Chondrocyte (in vitro differentiated cells): Measurements from ENCODE around the gene DAAM2. TPM values are rescaled to one million over a fixed set of nuclear protein-coding genes. Genes with fewer than 3 reads are reported as not detected.
A peak's percentile ranks its signal among the peaks of the same experiment; 100 is the strongest.

Experiments used
- DNase-seq: peaks from one replicate; pipeline ENCODE4 v3.0.0; 2021; ENCODE audit warnings: mixed read lengths, low spot score
- H3K27ac Mint-ChIP-seq: one replicate; pipeline ENCODE4 v1.8.0; 2021; ENCODE audit warnings: mild to moderate bottlenecking, moderate library complexity, mixed read lengths; ENCODE audit not compliant: unreplicated experiment
- H3K27me3 Mint-ChIP-seq: 2 replicates; pipeline ENCODE4 v1.8.0; 2021; ENCODE audit warnings: low read depth, mixed read lengths
- H3K36me3 Mint-ChIP-seq: 2 replicates; pipeline ENCODE4 v1.8.0; 2021; ENCODE audit warnings: low read depth, mixed read lengths
- H3K4me1 Mint-ChIP-seq: 2 replicates; pipeline ENCODE4 v1.8.0; 2021; ENCODE audit warnings: low read depth, mild to moderate bottlenecking, mixed read lengths
- H3K4me3 Mint-ChIP-seq: one replicate; pipeline ENCODE4 v1.8.0; 2021; ENCODE audit warnings: mild to moderate bottlenecking, moderate library complexity, mixed read lengths; ENCODE audit not compliant: unreplicated experiment
- H3K9me3 Mint-ChIP-seq: 2 replicates; pipeline ENCODE4 v1.8.0; 2021; ENCODE audit warnings: low read depth, mixed read lengths
- CTCF ChIP-seq: fragments of 200-600 bp; sonication (generic); IDR thresholded peaks from 2 replicates; pipeline ENCODE4 v1.5.0; 2021; ENCODE audit warnings: antibody characterized with exemption, mild to moderate bottlenecking, moderate library complexity
- total RNA-seq: library from RNA; stranded (reverse); gene quantifications from 3 replicates; pipeline ENCODE4 v1.2.1, GENCODE V29; 2021

The DAAM2 gene
- total RNA-seq, 1 donor from 2014 or later: 142 TPM

GRCh38 chr6:39821046-39821740 is 29.0 kb downstream of the DAAM2 start:
- no peak for TF ChIP-seq CTCF
- peaks cover 81% of the 10 kb centered on the region for H3K4me1 Mint-ChIP-seq
- H3K4me3 Mint-ChIP-seq: peak overlapping the region; percentile 73
- H3K9me3 Mint-ChIP-seq: no peaks in the 10 kb centered on the region
- no peak for DNase-seq
- H3K27me3 Mint-ChIP-seq: no peaks in the 10 kb centered on the region
- H3K36me3 Mint-ChIP-seq: peaks cover 6% of the 10 kb centered on the region
- H3K27ac Mint-ChIP-seq: peak overlapping the region; percentile 93

- H3K36me3 Mint-ChIP-seq: peaks cover 6% of the 10 kb centered on the region
- peak overlapping the region; percentile 73 for H3K4me3 Mint-ChIP-seq
- no peaks in the 10 kb centered on the region for H3K9me3 Mint-ChIP-seq
- H3K4me1 Mint-ChIP-seq: peaks cover 81% of the 10 kb centered on the region
- TF ChIP-seq CTCF: no peak
- peak overlapping the region; percentile 93 for H3K27ac Mint-ChIP-seq
- no peaks in the 10 kb centered on the region for H3K27me3 Mint-ChIP-seq
- no peak for DNase-seq
Measured at GRCh38 chr6:39821742-39822532, 29.8 kb downstream of the DAAM2 start.

GRCh38 chr6:39822846-39823815 is 31.0 kb downstream of the DAAM2 start:
- no peaks in the 10 kb centered on the region for H3K27me3 Mint-ChIP-seq
- TF ChIP-seq CTCF: no peak
- H3K4me3 Mint-ChIP-seq: peak overlapping the region; percentile 73
- H3K4me1 Mint-ChIP-seq: peaks cover 80% of the 10 kb centered on the region
- no peaks in the 10 kb centered on the region for H3K9me3 Mint-ChIP-seq
- no peak for DNase-seq
- peak overlapping the region; percentile 93 for H3K27ac Mint-ChIP-seq
- H3K36me3 Mint-ChIP-seq: peaks cover 6% of the 10 kb centered on the region

GRCh38 chr6:39824030-39824926 is 32.1 kb downstream of the DAAM2 start:
- Mint-ChIP-seq H3K9me3 (no peaks in the 10 kb centered on the region), H3K4me1 (peaks cover 71% of the 10 kb centered on the region), H3K27ac (peak overlapping the region; percentile 93), H3K36me3 (peaks cover 6% of the 10 kb centered on the region), H3K4me3 (peak overlapping the region; percentile 47), H3K27me3 (no peaks in the 10 kb centered on the region)
- DNase-seq: no peak
- TF ChIP-seq CTCF: no peak
